Brain microvascular endothelial cell (primary cell): ENCODE results near the gene IGF1R.

ENCODE experiments used
- DNase-seq: peaks from one replicate; pipeline ENCODE4 v3.0.0-alpha.2; 2020
- H3K27ac ChIP-seq: fragments of 250-450 bp; sonication (Bioruptor Pico); 2 replicates; pipeline ENCODE4 v1.5.1; 2020; ENCODE audit warnings: mild to moderate bottlenecking, moderate library complexity
- H3K27me3 ChIP-seq: fragments of 250-450 bp; sonication (Bioruptor Pico); replicated peaks from 2 replicates; pipeline ENCODE4 v1.5.1; 2020; ENCODE audit warnings: mild to moderate bottlenecking
- H3K36me3 ChIP-seq: fragments of 250-450 bp; sonication (Bioruptor Pico); replicated peaks from 2 replicates; pipeline ENCODE4 v1.5.1; 2020; ENCODE audit warnings: mild to moderate bottlenecking
- H3K4me3 ChIP-seq: 2 replicates; pipeline ENCODE4 v1.5.1; 2011; ENCODE audit warnings: low read depth, mild to moderate bottlenecking, control low read depth, low read length, moderate library complexity
- CTCF ChIP-seq: IDR thresholded peaks from 2 replicates; pipeline ENCODE4 v1.5.1; 2011; ENCODE audit warnings: low read depth, mild to moderate bottlenecking, moderate library complexity, low read length, control low read depth, inconsistent platforms; ENCODE audit errors: missing control alignments
- in situ Hi-C: cut with HindIII; loops from 2 replicates; pipeline ENCODE4 v1.10.0; 2017; ENCODE audit warnings: low sequenced_read_pairs, low pct_ligation_motif_present

Gene IGF1R

GRCh38 chr15:98872774-98873173 is 224.4 kb downstream of the IGF1R start:
- no peak overlapping the region for H3K4me3 ChIP-seq
- no peaks in the 10 kb centered on the region for H3K27me3 ChIP-seq
- no peak for TF ChIP-seq CTCF
- peak overlapping the region; percentile 79 for H3K27ac ChIP-seq
- no peaks in the 10 kb centered on the region for H3K36me3 ChIP-seq
- in situ Hi-C loops = no loop called here
- no peak for DNase-seq

- in situ Hi-C loops = no loop called here
- TF ChIP-seq CTCF = no peak
- H3K27ac ChIP-seq = peak overlapping the region; percentile 79
- H3K4me3 ChIP-seq = peak overlapping the region; percentile 27
- peak; percentile 78 for DNase-seq
- H3K36me3 ChIP-seq = no peaks in the 10 kb centered on the region
- no peaks in the 10 kb centered on the region for H3K27me3 ChIP-seq
Measured at GRCh38 chr15:98873441-98874218, 225.3 kb downstream of the IGF1R start.

GRCh38 chr15:98874370-98874769 is 226.0 kb downstream of the IGF1R start:
- TF ChIP-seq CTCF = no peak
- Histone ChIP-seq H3K27me3 (no peaks in the 10 kb centered on the region), H3K4me3 (no peak overlapping the region), H3K27ac (peak overlapping the region; percentile 79), H3K36me3 (no peaks in the 10 kb centered on the region)
- in situ Hi-C loops = no loop called here
- no peak for DNase-seq

GRCh38 chr15:98874773-98875172 is 226.4 kb downstream of the IGF1R start:
- Histone ChIP-seq H3K27ac (peak overlapping the region; percentile 79), H3K27me3 (no peaks in the 10 kb centered on the region), H3K4me3 (no peak overlapping the region), H3K36me3 (no peaks in the 10 kb centered on the region)
- in situ Hi-C loops = no loop called here
- TF ChIP-seq CTCF = no peak
- DNase-seq = no peak

GRCh38 chr15:98875309-98875708 is 227.0 kb downstream of the IGF1R start:
- no peak for DNase-seq
- Histone ChIP-seq H3K36me3 (no peaks in the 10 kb centered on the region), H3K27me3 (no peaks in the 10 kb centered on the region), H3K27ac (no peak overlapping the region), H3K4me3 (no peak overlapping the region)
- TF ChIP-seq CTCF = no peak
- in situ Hi-C loops = no loop called here
